Thyroid gland (tissue), 4 donors: Measurements from ENCODE around the gene PRKCH.

Source experiments
- CTCF ChIP-seq, 6 experiments: fragments of 200-600 bp in 3 of 6; fragments of 450-650 bp in 3 of 6; sonication (generic) in 3 of 6; IDR thresholded peaks; one replicate each; pipeline ENCODE4 v1.5.1; 2016 to 2019; ENCODE audit warnings: antibody characterized with exemption in 6 of 6, mild to moderate bottlenecking in 2 of 6, inconsistent platforms in 1 of 6, moderate library complexity in 1 of 6
- POLR2A ChIP-seq, 2 donors: fragments of 450-650 bp; IDR thresholded peaks; one replicate each; pipeline ENCODE4 v1.6.1; 2017; ENCODE audit warnings: antibody characterized with exemption in 2 of 2, mild to moderate bottlenecking in 2 of 2, moderate library complexity in 1 of 2

DNA sequence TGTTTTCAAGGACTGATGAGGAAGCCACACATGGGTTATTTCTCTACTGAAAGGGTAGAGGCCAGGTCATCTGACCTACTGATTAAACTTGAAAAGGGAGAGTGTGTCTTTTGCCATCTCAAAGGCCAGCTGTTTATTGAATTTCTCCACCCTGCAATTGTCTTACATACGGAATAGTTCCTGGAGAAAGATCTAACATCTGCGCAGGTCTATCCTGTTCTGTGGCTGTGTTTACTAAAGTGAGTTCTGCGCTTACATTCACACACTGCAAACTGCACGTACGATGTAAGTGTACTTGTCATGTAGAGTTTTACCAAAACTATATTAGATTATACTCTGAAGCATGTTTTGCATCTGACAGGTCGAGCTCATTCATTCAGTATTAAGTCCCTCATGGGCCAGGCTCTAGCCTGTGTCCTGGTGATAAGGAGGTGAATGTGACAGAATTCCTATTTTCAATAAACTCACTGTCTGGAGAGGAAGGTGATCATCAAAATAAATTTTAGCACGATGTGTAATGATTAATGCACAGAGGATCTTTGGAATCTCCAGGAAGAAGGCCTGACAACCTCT is 96.6 kb downstream of the PRKCH start:
- TF ChIP-seq CTCF (IDR thresholded peaks at IDR 0.05) (no peak), POLR2A (IDR thresholded peaks at IDR 0.05) (no peak)
